ENCODE results near the gene FRMD5. TPM values are rescaled to one million over a fixed set of nuclear protein-coding genes. Genes with fewer than 3 reads are reported as not detected.

Gene FRMD5
- total RNA-seq, 1 donor from 2014 or later = 1.2 TPM

DNA sequence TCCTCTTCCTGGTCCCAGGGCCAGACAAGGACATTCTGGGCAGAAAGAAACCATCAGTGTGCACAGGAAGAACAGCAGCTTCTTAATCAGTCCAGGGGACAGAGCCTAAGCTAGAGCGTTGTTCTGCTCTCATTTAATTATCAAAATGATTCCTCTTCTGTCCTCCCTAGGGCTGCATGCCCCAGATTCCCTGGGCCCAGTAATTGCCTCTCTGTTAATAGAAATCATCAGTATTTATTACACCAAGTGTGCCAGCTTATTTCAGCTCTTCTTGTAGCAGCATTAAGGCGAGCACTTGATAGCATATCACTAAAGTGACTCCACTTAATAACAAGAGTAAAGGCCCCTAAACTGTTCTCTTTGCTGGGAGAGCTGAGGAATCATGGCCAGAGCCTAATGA, 296.2 kb downstream of the FRMD5 start:
- DNase-seq (no peak), ATAC-seq (no peak)
- Histone ChIP-seq H3K4me3 (no peak overlapping the region), H3K27ac (no peak overlapping the region), H3K36me3 (no peaks in the 10 kb centered on the region), H3K27me3 (no peaks in the 10 kb centered on the region), H3K9me3 (no peaks in the 10 kb centered on the region), H3K4me1 (no peaks in the 10 kb centered on the region)
- TF ChIP-seq, protein P1, sequence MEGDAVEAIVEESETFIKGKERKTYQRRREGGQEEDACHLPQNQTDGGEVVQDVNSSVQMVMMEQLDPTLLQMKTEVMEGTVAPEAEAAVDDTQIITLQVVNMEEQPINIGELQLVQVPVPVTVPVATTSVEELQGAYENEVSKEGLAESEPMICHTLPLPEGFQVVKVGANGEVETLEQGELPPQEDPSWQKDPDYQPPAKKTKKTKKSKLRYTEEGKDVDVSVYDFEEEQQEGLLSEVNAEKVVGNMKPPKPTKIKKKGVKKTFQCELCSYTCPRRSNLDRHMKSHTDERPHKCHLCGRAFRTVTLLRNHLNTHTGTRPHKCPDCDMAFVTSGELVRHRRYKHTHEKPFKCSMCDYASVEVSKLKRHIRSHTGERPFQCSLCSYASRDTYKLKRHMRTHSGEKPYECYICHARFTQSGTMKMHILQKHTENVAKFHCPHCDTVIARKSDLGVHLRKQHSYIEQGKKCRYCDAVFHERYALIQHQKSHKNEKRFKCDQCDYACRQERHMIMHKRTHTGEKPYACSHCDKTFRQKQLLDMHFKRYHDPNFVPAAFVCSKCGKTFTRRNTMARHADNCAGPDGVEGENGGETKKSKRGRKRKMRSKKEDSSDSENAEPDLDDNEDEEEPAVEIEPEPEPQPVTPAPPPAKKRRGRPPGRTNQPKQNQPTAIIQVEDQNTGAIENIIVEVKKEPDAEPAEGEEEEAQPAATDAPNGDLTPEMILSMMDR (IDR thresholded peaks at IDR 0.05) = no peak
- intact Hi-C loops (cut with DNase I) = no loop called here

GRCh38 chr15:43896543-43896942, 298.5 kb downstream of the FRMD5 start:
- no peak overlapping the region for H3K4me3 ChIP-seq
- ATAC-seq (no peak), DNase-seq (no peak)
- no peaks in the 10 kb centered on the region for H3K4me1 ChIP-seq
- no peaks in the 10 kb centered on the region for H3K9me3 ChIP-seq
- intact Hi-C loops (cut with DNase I) = no loop called here
- TF ChIP-seq, protein P1 (IDR thresholded peaks at IDR 0.05) = no peak
- H3K27ac ChIP-seq = no peak overlapping the region
- no peaks in the 10 kb centered on the region for H3K27me3 ChIP-seq
- H3K36me3 ChIP-seq = no peaks in the 10 kb centered on the region

DNA sequence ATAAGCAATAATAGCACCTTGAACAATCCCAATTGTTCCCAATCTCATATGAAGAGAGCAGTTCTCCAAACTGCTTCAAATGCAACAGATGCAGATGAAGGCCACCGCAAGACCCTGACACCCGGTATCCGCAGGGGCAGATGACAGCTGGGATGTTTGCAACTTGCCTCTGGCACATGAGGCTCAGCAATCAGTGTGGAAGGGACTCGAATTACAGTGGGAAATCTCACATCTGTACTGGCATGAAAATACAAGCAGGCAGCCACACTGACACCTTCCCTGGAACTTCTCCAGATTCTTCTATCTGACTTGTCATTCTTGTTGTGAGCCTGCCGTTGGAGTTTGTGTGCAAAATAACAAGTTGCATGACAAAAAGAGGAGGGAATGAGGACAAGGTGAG, 299.5 kb downstream of the FRMD5 start:
- H3K4me1 ChIP-seq = no peaks in the 10 kb centered on the region
- no peaks in the 10 kb centered on the region for H3K9me3 ChIP-seq
- ATAC-seq (no peak), DNase-seq (no peak)
- no peaks in the 10 kb centered on the region for H3K36me3 ChIP-seq
- H3K27ac ChIP-seq = no peak overlapping the region
- TF ChIP-seq, protein P1 (IDR thresholded peaks at IDR 0.05) = no peak
- intact Hi-C loops (cut with DNase I) = no loop called here
- H3K27me3 ChIP-seq = no peaks in the 10 kb centered on the region
- H3K4me3 ChIP-seq = no peak overlapping the region

DNA sequence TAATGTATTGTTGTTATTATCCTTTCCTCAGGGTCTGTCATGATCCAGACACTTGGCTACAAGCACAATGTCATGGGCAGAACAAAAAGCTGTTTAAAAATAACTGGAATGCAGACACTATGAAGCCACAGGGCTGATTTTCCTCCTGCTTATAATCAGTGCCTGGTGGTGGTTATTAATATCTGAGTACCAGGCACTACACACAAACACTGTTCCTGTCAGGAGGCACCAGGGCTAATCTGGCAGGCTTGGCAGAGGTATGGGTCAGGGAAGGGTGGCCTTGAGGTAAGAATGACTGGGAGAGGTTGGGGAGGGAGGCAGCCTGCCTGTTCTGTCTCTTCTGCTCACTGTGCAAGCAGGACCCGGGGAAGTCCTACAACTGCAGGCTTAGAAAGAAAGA, 301.1 kb downstream of the FRMD5 start:
- DNase-seq (no peak), ATAC-seq (no peak)
- Histone ChIP-seq H3K36me3 (no peaks in the 10 kb centered on the region), H3K27me3 (no peaks in the 10 kb centered on the region), H3K4me1 (no peaks in the 10 kb centered on the region), H3K27ac (no peak overlapping the region), H3K4me3 (no peak overlapping the region), H3K9me3 (no peaks in the 10 kb centered on the region)
- TF ChIP-seq, protein P1 (IDR thresholded peaks at IDR 0.05) = no peak
- intact Hi-C loops (cut with DNase I) = no loop called here

DNA sequence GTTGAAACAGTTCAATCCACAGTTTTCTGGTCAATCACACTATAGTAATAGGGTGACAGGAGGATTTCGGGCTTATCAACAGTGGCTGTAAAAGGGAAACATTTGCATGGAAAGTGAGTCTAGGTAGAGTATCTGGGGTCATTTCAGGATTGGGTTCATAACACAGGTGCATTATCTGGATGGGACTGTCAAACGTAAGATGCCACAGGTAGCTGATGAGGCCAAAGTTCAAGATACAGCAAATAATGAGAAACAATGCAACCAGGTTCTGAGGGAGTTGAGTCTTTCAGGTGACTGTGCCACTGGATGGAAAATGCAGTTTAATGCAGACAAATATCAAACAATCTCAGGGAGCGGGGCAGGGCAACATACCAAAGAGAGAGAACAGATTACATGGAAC, 306.0 kb downstream of the FRMD5 start:
- Histone ChIP-seq H3K27ac (no peak overlapping the region), H3K4me1 (no peaks in the 10 kb centered on the region), H3K36me3 (no peaks in the 10 kb centered on the region), H3K27me3 (no peaks in the 10 kb centered on the region), H3K4me3 (no peak overlapping the region), H3K9me3 (no peaks in the 10 kb centered on the region)
- intact Hi-C loops (cut with DNase I) = no loop called here
- TF ChIP-seq, protein P1 (IDR thresholded peaks at IDR 0.05) = no peak
- ATAC-seq (no peak), DNase-seq (no peak)

DNA sequence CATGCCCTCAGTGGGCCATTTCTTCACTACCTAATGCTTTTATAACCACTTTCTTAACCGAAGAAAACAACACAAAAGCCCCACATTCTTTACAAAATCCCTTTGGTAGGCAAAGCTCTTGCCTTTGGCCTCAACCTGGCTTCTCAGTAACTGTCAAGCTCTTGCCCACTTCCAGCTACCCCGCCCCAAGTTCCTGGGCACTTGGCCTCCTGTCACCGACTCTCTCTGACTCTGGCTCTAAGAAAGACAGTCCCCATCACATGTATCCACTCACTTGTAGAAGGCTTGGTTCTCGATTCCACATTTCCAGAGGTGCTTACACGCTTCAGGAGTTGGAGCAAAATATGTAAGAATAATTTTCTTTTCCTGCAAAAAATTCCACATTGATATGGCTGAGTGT, 307.2 kb downstream of the FRMD5 start:
- Histone ChIP-seq H3K4me3 (no peak overlapping the region), H3K27ac (no peak overlapping the region), H3K4me1 (no peaks in the 10 kb centered on the region), H3K36me3 (no peaks in the 10 kb centered on the region), H3K27me3 (no peaks in the 10 kb centered on the region), H3K9me3 (no peaks in the 10 kb centered on the region)
- DNase-seq (no peak), ATAC-seq (no peak)
- TF ChIP-seq, protein P1 (IDR thresholded peaks at IDR 0.05) = no peak
- intact Hi-C loops (cut with DNase I) = no loop called here

All from upper lobe of right lung (tissue), 1 donor.